HL-60/S4 (cell line): Measurements from ENCODE around the gene MEGF6.

ENCODE experiments used
- in situ Hi-C: fragments of 300-500 bp; cut with MboI; formaldehyde crosslinking; loops from 2 replicates; pipeline ENCODE4 v1.14.3; 2022; ENCODE audit warnings: low sequenced_read_pairs

The MEGF6 gene

GRCh38 chr1:3560251-3560871, 50.9 kb downstream of the MEGF6 start:
- in situ Hi-C loops = no loop called here

GRCh38 chr1:3558036-3558726, 53.1 kb downstream of the MEGF6 start:
- in situ Hi-C loops = no loop called here

- in situ Hi-C loops = no loop called here
Measured at GRCh38 chr1:3557366-3557765, 53.9 kb downstream of the MEGF6 start.

GRCh38 chr1:3556336-3556735, 55.0 kb downstream of the MEGF6 start:
- in situ Hi-C loops = no loop called here

- in situ Hi-C loops = no loop called here
Measured at GRCh38 chr1:3555131-3555920, 56.0 kb downstream of the MEGF6 start.

GRCh38 chr1:3553940-3554223, 57.4 kb downstream of the MEGF6 start:
- in situ Hi-C loops = no loop called here

- in situ Hi-C loops = no loop called here
Measured at GRCh38 chr1:3553166-3553939, 58.0 kb downstream of the MEGF6 start.

- in situ Hi-C loops = no loop called here
Measured at GRCh38 chr1:3552751-3553150, 58.6 kb downstream of the MEGF6 start.

GRCh38 chr1:3552176-3552575, 59.1 kb downstream of the MEGF6 start:
- in situ Hi-C loops = no loop called here

GRCh38 chr1:3551711-3552110, 59.6 kb downstream of the MEGF6 start:
- in situ Hi-C loops = no loop called here

- in situ Hi-C loops = no loop called here
Measured at GRCh38 chr1:3551290-3551678, 60.0 kb downstream of the MEGF6 start.

- in situ Hi-C loops = no loop called here
Measured at GRCh38 chr1:3550511-3551289, 60.6 kb downstream of the MEGF6 start.

GRCh38 chr1:3548895-3549294, 62.4 kb downstream of the MEGF6 start:
- in situ Hi-C loops = no loop called here

GRCh38 chr1:3548156-3548893, 63.0 kb downstream of the MEGF6 start:
- in situ Hi-C loops = no loop called here

GRCh38 chr1:3547055-3548005, 64.0 kb downstream of the MEGF6 start:
- in situ Hi-C loops = no loop called here

- in situ Hi-C loops = no loop called here
Measured at GRCh38 chr1:3546048-3546384, 65.3 kb downstream of the MEGF6 start.

- in situ Hi-C loops = no loop called here
Measured at GRCh38 chr1:3545363-3546047, 65.8 kb downstream of the MEGF6 start.
